GM15510 (cell line): Measurements from ENCODE around the gene BICDL2.

Source experiments
- POLR2A ChIP-seq: IDR thresholded peaks from 3 replicates; pipeline ENCODE4 v1.6.1; 2011; ENCODE audit warnings: borderline replicate concordance; ENCODE audit not compliant: insufficient read length; ENCODE audit errors: extremely low read depth

BICDL2 gene

DNA sequence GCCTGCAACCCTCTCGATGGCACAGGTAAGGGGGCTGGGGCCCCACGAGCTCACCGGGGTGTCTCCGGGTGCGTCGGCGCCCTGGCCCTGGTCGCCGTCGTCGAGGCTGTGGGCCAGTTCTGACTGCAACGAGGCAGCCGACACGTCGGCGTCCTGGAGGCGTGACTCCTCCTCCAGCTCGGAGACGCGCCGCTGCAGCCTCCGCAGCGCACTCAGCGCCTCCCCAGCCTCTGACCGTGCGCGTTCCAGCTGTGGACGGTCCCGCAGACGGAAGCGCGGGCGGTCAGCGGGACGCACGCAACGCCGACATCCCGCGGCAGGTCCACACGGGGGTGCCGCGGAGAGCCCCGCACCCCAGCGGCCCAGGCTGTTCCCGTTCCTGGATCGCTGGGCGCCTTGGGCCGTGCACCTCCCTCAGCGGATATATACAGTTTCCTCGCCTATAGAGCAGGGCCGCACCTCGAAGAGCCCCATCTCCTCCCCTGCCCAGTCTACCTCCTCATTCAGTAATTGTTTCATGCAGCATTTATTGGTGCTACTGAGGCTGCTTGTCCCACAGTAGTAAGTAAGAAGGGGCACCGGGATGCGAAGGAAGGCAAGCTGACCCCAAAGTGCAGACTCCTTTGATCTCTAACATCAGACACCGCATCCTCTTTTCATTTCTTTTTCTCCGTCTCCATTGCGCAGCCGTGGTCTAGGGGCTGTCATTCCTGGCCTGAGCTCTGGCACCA, 7.1 kb downstream of the BICDL2 start:
- no peak for TF ChIP-seq POLR2A

DNA sequence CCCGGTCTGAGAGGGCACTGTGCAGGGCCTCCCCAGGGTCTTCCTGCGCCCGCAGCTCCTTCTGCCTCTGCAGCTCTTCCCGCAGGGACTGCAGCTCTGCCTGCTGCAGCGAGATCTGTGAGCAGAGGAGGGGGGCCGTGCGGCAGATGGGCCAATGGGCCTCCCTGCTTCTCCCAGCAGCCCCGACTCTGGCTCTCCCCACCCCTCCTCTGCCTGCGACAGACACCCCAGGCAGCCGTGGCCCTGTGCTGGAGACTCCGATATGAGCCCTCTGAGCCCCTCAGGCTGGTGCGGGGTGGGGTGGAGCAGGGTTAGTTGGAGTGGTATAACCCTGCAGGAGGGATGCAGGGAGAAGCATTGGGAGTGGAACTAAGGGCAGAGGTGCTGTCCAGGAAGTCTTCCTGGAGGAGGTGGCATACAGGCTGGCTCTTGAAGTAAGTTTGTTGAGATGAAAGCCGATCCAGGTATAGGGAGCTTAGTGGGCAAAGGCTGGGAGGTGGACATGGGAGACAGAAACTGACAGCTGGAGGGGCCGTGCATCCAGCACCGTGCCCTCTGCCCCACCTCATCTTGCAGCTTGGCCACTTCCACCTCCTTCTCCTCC, 7.9 kb downstream of the BICDL2 start:
- TF ChIP-seq POLR2A: no peak

DNA sequence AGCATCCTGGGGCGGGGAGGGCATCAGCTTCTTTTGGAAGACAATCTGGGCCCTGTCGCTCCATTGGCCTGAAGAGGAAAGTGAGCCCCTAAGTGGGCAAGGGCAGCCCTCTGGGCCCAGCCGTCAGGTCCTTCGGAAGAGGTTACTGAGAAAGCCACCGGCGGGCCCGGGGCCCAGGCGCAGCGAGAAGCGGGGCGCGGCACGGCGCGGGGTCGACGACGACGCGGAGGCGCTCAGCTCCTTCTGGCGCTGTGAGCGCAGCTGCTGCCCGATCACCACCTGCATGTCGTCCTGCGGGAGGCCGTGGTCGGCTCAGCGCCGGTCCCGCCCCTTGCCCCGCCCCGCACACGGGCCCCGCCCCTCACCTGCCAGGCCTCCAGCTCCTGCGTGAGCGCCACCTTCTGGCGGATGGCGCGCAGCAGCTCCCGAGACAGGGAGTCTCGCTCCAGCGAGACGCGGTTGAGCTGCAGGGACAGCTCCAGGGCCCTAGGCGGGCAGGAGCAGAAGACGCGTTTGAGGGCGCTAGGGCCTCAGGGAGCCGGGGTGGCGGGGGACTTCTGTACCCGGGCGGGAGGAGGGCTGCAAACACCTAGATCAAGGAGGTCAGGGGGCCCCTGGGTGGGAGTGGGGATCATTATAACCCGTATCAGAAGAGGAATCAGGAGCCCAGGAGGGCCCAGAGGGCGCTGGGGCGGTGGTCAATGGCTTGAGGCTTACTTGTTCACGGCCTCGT, 8.6 kb downstream of the BICDL2 start:
- TF ChIP-seq POLR2A: no peak

DNA sequence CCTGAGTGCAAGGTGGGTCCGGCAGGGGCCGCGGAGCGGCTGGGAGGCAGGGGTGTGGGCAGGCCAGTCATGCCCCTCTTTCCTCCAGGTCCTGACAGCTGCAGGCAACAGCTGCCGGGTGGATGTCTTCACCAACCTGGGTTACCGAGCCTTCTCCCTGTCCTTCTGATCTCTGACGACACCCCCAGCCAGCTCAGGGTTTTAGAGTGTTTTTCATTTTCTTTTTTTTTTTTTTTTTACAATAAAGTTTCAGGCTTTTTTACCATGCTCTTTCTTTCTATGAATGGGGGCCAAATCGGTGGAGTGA, 9.3 kb downstream of the BICDL2 start:
- TF ChIP-seq POLR2A: no peak

DNA sequence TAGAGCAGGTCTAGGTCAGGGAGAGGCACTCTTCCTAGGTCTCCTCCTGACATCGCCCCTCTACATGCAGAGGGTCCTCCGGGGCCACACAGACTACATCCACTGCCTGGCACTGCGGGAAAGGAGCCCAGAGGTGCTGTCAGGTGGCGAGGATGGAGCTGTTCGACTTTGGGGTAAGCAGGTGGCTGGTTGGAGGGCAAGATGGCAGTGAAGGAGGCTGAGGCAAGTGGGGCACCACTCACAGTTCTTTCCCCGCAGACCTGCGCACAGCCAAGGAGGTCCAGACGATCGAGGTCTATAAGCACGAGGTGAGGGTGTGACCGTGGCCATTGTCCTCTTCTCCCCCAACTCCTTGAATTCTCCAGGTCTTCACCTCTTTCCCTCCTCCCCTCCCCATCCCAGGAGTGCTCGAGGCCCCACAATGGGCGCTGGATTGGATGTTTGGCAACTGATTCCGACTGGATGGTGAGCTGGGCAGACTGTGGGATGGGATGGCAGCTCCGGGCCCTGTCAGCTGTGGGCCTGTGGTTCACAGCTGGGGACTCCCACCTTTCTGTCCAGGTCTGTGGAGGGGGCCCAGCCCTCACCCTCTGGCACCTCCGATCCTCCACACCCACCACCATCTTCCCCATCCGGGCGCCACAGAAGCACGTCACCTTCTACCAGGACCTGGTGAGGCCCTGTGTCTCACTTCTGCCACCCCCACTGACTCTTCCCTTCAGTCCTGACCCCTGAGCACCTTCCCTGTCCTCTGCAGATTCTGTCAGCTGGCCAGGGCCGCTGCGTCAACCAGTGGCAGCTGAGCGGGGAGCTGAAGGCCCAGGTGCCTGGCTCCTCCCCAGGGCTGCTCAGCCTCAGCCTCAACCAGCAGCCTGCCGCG, 9.9 kb downstream of the BICDL2 start:
- no peak for TF ChIP-seq POLR2A

DNA sequence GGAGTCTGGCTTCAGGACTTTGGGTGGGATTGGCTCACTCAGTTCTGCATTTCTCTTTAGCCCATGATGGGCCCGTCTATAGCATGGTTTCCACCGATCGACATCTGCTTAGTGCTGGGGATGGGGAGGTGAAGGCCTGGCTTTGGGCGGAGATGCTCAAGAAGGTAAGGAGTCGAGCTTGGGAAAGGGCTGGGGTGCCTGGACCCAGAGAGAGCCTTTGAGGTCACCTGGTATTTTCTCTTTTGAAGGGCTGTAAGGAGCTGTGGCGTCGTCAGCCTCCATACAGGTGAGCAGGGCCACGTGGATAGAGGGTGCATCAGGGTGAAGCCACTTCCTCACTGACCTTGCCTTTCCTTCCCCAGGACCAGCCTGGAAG, 10.8 kb downstream of the BICDL2 start:
- TF ChIP-seq POLR2A: no peak

DNA sequence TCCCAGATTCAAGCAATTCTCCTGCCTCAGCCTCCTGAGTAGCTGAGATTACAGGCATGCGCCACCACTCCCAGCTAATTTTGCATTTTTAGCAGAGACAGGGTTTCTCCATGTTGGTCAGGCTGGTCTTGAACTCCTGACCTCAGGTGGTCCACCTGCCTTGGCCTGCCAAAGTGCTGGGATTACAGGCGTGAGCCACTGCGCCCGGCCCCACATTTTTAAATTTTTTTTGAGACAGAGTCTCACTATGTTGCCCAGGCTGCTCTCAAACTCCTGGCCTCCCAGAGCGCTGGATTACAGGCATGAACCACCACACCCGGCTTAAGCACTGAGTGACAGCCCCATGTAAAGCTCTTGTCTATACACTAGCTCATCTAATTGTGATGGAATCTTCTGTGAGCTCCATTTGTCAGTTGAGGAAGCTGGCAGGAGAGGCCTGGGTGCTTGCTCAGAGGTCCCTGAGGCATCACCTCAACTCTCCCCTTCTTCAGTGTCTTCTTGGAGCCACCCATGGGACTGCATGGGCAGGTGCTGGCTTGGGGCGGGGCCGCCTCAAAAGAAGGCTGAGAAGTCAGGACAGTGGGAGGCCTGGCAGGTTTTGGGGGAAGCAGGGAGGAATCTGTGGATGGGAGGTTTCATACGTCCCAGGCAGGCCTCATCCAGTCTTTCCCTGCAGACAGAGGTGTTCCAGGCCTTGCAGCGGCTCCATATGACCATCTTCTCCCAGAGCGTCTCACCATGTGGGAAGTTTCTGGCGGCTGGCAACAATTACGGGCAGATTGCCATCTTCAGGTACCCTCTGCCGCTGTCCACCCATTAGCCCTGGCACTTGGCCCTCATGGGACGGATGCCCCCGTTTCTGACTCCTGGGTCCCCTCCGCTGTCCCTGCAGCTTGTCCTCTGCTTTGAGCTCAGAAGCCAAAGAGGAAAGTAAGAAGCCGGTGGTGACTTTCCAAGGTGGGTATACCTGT, 11.4 kb downstream of the BICDL2 start:
- TF ChIP-seq POLR2A: no peak

DNA sequence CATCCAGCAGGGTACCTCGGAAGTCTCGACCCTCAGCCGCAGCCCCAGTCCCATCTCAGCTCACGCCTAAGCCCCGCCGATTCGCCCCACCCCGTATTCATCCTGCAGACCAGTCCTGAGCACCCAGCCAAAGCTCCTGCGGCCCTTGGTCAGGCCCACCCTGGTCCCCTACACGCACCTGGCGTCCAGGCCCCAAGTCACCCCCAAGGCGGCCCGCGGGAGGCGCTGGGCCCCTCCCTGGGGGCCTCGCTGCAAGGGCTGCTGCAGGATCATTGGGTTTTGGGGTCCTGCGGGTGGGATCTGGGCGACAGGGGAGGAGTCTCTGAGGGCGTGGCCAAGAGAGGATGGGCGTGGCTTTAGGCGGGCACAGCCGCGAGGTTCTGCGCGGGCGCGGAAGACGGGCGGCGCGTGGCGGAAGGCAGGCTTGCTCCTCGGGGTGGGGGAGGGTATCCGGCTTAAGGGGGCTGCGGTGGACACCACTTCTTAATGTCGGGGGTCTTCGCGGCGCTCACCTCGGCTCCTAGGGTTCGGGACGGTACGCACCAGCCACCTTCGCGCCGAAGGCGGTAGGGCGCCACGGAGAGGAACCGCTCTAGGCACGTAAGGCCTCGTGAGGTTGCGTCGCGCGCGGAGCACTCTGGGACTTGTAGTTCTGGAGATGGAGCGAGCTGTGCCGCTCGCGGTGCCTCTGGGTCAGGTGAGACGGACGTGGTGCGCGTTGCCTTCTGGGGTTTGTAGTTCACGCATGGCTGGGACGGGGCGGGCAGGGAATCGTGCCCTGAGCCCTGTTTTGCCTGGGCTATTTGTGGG, 12.9 kb downstream of the BICDL2 start, which contains the start of the genes HCFC1R1 and THOC6:
TSS of gene HCFC1R1 (minus strand) at position 274 of the 810 bp plus-strand sequence. CDS start at position 273, 1 bp downstream.
TSS of gene THOC6 (plus strand) at position 367 of the 810 bp plus-strand sequence. CDS start at position 659, 292 bp downstream.
- TF ChIP-seq POLR2A: peak; percentile 89

DNA sequence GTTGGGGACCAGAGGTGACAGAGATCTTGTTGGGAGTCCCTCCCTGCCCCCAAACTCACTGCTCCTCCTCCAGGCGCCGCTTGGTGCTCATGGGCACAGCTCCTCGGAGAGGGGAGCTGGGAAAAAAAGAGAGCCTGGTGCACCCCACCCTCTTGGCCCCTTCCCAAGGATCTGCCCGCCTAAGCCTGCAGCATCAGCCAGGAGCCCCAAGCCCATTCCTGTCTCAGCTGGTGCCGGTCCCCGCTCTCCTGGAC, 13.4 kb downstream of the BICDL2 start:
- TF ChIP-seq POLR2A: no peak

DNA sequence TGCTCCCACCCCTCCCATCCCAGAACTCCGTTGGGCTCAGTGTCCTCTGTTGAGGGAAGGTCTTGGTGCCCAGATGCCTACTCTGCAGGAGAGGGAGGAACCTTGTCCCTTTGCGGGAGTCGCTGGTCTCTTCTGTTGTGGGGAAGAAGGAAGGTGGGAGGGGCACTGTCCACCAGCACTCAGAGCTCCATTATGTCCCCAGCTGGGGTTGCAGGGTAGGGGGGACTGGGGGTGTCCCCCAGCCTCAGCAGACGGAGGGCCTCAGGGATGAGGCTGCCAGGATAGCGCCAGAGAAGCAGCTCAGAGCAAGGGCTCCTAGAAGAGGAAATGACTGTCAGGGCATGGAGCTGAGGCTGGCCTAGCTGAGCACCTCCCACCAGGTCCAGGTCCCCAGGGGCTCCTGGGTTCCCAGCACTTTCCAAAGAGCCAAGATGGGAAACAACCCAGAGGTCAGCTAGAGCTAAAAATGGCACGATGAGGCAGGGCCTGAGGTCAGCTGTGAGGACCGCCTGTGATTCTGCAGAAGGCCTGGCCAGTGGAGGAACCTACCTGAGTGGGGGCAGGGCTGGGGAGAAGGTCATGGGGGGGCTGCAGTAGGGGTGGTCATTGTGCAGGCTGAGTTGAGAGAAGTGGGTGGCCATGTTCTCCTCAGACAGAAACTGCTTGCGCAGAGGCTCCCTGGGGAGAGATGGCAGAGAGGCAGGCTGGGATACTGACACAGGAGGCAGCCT, 13.9 kb downstream of the BICDL2 start:
- TF ChIP-seq POLR2A: no peak

DNA sequence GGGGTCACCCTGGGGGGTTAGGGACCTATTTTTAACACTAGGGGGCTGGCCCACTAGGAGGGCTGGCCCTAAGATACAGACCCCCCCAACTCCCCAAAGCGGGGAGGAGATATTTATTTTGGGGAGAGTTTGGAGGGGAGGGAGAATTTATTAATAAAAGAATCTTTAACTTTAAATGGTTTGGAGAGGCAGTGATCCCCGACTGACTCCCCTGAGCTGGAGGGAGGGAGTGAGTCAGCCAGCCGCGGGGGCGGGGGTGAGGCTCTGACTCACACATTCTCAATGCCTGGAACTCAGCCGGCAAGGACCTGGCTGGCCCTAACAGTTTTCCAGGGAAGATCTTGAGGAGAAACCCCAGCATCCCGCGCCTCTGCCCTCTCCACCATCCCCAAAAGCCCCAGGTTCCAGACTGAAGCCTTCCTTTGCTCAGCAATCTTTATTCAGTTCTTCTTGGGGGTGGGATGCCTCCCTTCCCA, 14.5 kb downstream of the BICDL2 start:
- TF ChIP-seq POLR2A: no peak

DNA sequence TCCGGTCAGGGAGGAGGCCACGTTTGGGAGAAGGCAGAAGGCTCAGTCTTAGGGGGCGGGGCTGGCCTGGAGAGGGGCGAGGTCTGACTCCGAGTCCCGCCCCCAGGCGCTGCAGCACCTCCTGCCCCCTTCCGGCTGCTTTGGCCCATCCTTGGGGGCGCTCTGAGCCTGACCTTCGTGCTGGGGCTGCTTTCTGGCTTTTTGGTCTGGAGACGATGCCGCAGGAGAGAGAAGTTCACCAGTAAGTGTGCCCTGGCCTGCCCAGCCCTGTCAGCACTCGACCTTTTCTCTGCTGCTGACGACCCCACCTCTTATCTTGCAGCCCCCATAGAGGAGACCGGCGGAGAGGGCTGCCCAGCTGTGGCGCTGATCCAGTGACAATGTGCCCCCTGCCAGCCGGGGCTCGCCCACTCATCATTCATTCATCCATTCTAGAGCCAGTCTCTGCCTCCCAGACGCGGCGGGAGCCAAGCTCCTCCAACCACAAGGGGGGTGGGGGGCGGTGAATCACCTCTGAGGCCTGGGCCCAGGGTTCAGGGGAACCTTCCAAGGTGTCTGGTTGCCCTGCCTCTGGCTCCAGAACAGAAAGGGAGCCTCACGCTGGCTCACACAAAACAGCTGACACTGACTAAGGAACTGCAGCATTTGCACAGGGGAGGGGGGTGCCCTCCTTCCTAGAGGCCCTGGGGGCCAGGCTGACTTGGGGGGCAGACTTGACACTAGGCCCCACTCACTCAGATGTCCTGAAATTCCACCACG, 15.1 kb downstream of the BICDL2 start:
- TF ChIP-seq POLR2A: no peak
